ENCODE measurements around the gene LGR4. TPM values are rescaled to one million over a fixed set of nuclear protein-coding genes. Genes with fewer than 3 reads are reported as not detected.

Gene LGR4
- total and polyA plus RNA-seq, 2 donors (not counting 1 experiment from before 2014, with no cell fraction given): 0.92 to 3.3 TPM

GRCh38 chr11:27427183-27427980 lies 45.2 kb downstream of the LGR4 start:
- H3K4me3 Mint-ChIP-seq: no peak overlapping the region
- Histone ChIP-seq H3K9me3 (ENCODE audit: control extremely low read depth in 1 of 3, control insufficient read depth in 2 of 3, insufficient read depth in 1 of 3, low read length in 2 of 3) (no peaks in the 10 kb centered on the region), H2AFZ (ENCODE audit: insufficient read depth, low read depth, low read length, poor library complexity, severe bottlenecking) (no peak overlapping the region), H3K27ac (ENCODE audit: low read length in 2 of 2) (no peak overlapping the region), H3K9ac (ENCODE audit: low read length) (no peak overlapping the region), H4K20me1 (ENCODE audit: control insufficient read depth, insufficient read depth, low read length, poor library complexity, severe bottlenecking) (no peaks in the 10 kb centered on the region), H3K27me3 (replicated peaks in 1 of 4; ENCODE audit: control extremely low read depth in 1 of 4, control insufficient read depth in 3 of 4, insufficient read depth in 4 of 4, low read length in 3 of 4) (no peaks in the 10 kb centered on the region), H3K36me3 (replicated peaks in 1 of 2; ENCODE audit: control extremely low read depth in 1 of 2, control insufficient read depth in 1 of 2, extremely low read depth in 1 of 2, insufficient read depth in 2 of 2, low read length in 1 of 2) (no peaks in the 10 kb centered on the region), H3K4me2 (replicated peaks; ENCODE audit: low read depth, low read length, poor library complexity, severe bottlenecking) (no peak overlapping the region), H3K4me1 (ENCODE audit: control insufficient read depth in 2 of 2, insufficient read depth in 2 of 2, low read length in 2 of 2) (no peaks in the 10 kb centered on the region), H3K4me3 (ENCODE audit: control extremely low read depth in 1 of 5, extremely low read depth in 1 of 5, insufficient read depth in 1 of 5, low read depth in 2 of 5, low read length in 4 of 5) (no peak overlapping the region), H3K79me2 (ENCODE audit: control insufficient read depth, insufficient read depth, low read length) (no peaks in the 10 kb centered on the region)
- H3K4me1 Mint-ChIP-seq: no peaks in the 10 kb centered on the region
- no peaks in the 10 kb centered on the region for H3K9me3 Mint-ChIP-seq (ENCODE audit: insufficient read depth)
- ATAC-seq (ENCODE audit: low read depth): no peak
- intact Hi-C loops (cut with micrococcal nuclease): no loop called here
- ChIA-PET CTCF (no interaction called here), POLR2A (no interaction called here)
- TF ChIP-seq CTCF (IDR thresholded peaks at IDR 0.05) (no peak), EZH2 (IDR thresholded peaks at IDR 0.05; ENCODE audit: borderline replicate concordance, insufficient read depth, low read depth, low read length, poor library complexity, severe bottlenecking) (no peak)
- DNase-seq: no peak
- no peak overlapping the region for H3K27ac Mint-ChIP-seq
- no peaks in the 10 kb centered on the region for H3K27me3 Mint-ChIP-seq
- 91% methylated on average over 6 of the region's 7 CpGs for WGBS (ENCODE audit: insufficient coverage)

GRCh38 chr11:27425814-27426213 lies 46.8 kb downstream of the LGR4 start:
- no peaks in the 10 kb centered on the region for H3K4me1 ChIP-seq (ENCODE audit: control insufficient read depth in 2 of 2, insufficient read depth in 2 of 2, low read length in 2 of 2)
- no peak for TF ChIP-seq CTCF (IDR thresholded peaks at IDR 0.05)
- TF ChIP-seq EZH2 (IDR thresholded peaks at IDR 0.05; ENCODE audit: borderline replicate concordance, insufficient read depth, low read depth, low read length, poor library complexity, severe bottlenecking): no peak
- no peak overlapping the region for H3K27ac ChIP-seq (ENCODE audit: low read length in 2 of 2)
- H3K9ac ChIP-seq (ENCODE audit: low read length): no peak overlapping the region
- Mint-ChIP-seq H3K4me1 (no peaks in the 10 kb centered on the region), H3K9me3 (ENCODE audit: insufficient read depth) (no peaks in the 10 kb centered on the region), H3K27me3 (no peaks in the 10 kb centered on the region), H3K4me3 (no peak overlapping the region), H3K27ac (no peak overlapping the region)
- H3K9me3 ChIP-seq (ENCODE audit: control extremely low read depth in 1 of 3, control insufficient read depth in 2 of 3, insufficient read depth in 1 of 3, low read length in 2 of 3): no peaks in the 10 kb centered on the region
- ChIA-PET CTCF (no interaction called here), POLR2A (no interaction called here)
- H3K79me2 ChIP-seq (ENCODE audit: control insufficient read depth, insufficient read depth, low read length): no peaks in the 10 kb centered on the region
- no peak overlapping the region for H3K4me3 ChIP-seq (ENCODE audit: control extremely low read depth in 1 of 5, extremely low read depth in 1 of 5, insufficient read depth in 1 of 5, low read depth in 2 of 5, low read length in 4 of 5)
- DNase-seq: no peak
- H3K36me3 ChIP-seq (replicated peaks in 1 of 2; ENCODE audit: control extremely low read depth in 1 of 2, control insufficient read depth in 1 of 2, extremely low read depth in 1 of 2, insufficient read depth in 2 of 2, low read length in 1 of 2): no peaks in the 10 kb centered on the region
- H3K27me3 ChIP-seq (replicated peaks in 1 of 4; ENCODE audit: control extremely low read depth in 1 of 4, control insufficient read depth in 3 of 4, insufficient read depth in 4 of 4, low read length in 3 of 4): no peaks in the 10 kb centered on the region
- WGBS (ENCODE audit: insufficient coverage): no CpG with 5 or more reads among the region's 2 CpGs
- no peak overlapping the region for H2AFZ ChIP-seq (ENCODE audit: insufficient read depth, low read depth, low read length, poor library complexity, severe bottlenecking)
- intact Hi-C loops (cut with micrococcal nuclease): no loop called here
- no peaks in the 10 kb centered on the region for H4K20me1 ChIP-seq (ENCODE audit: control insufficient read depth, insufficient read depth, low read length, poor library complexity, severe bottlenecking)
- H3K4me2 ChIP-seq (replicated peaks; ENCODE audit: low read depth, low read length, poor library complexity, severe bottlenecking): no peak overlapping the region
- no peak for ATAC-seq (ENCODE audit: low read depth)
